RPMI7951 (cell line): ENCODE measurements around the gene SLC46A2. TPM values are rescaled to one million over a fixed set of nuclear protein-coding genes. Genes with fewer than 3 reads are reported as not detected.

Source experiments
- DNase-seq: peaks from one replicate; pipeline ENCODE4 v3.0.0-alpha.2; 2012; ENCODE audit warnings: low read depth
- total RNA-seq: library from RNA; depleted of rRNA; stranded (reverse); fragments of >200 nt; shearing (Covaris generic); gene quantifications from 2 replicates; pipeline ENCODE4 v1.2.3, GENCODE V29; 2014; rRNA removed

Gene SLC46A2, protein sequence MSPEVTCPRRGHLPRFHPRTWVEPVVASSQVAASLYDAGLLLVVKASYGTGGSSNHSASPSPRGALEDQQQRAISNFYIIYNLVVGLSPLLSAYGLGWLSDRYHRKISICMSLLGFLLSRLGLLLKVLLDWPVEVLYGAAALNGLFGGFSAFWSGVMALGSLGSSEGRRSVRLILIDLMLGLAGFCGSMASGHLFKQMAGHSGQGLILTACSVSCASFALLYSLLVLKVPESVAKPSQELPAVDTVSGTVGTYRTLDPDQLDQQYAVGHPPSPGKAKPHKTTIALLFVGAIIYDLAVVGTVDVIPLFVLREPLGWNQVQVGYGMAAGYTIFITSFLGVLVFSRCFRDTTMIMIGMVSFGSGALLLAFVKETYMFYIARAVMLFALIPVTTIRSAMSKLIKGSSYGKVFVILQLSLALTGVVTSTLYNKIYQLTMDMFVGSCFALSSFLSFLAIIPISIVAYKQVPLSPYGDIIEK
- not detected in 2 replicates for total RNA-seq

DNA sequence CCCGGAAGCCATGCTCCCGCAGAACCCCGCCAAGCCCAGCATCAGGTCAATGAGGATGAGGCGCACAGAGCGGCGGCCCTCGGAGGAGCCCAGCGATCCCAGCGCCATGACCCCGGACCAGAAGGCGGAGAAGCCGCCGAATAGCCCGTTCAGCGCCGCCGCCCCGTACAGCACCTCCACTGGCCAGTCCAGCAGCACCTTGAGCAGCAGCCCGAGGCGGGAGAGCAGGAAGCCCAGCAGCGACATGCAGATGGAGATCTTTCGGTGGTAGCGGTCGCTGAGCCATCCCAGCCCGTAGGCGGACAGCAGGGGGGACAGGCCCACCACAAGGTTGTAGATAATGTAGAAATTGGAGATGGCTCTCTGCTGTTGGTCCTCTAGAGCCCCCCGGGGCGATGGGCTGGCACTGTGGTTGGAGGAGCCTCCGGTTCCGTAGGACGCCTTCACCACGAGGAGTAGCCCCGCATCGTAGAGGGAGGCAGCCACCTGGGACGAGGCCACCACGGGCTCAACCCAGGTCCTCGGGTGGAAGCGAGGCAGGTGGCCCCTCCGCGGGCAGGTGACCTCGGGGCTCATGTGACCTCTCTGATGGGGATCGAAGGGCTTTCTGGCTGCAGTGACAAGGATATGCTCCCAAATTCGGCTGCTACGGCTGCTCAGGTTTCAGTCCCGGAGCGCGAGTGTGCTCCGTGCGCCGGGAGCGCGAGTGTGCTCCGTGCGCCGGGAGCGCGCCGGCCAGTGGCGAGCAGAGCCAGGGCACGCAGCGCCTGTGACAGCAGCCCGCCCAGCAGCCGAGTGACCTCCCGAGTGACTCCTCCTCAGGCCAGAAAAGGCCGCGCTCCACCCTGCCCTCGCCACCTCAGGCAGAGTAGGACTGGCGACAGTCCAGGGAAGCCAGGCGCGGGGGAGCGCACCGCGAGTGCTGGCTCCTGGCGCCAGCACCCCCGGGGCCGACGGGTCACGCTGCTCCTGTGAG lies at the start of gene SLC46A2:
TSS of gene SLC46A2 (minus strand) at position 771 of the 976 bp plus-strand sequence. CDS start at position 576, 195 bp downstream.
- DNase-seq, result peak; percentile 9

DNA sequence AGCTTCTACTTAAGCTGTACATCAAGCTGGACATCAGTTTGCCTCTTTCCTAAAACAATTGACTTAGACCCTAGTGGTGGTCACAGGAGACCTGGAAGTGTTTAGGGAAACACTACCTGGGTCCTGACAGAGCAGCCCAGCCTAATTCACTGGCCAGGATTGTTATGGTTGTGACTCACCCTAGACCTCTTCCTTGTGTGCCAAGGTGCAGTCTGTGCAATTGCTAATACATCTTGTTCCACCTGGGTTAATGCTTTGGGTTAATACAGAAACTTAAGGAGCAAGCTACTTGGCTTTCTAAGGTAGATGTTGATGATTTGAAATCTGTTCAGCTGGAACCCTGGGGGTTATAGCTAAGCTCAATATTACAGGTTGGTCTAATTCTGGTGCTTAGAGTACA lies 48.7 kb upstream of the SLC46A2 start:
- DNase-seq, result no peak

DNA sequence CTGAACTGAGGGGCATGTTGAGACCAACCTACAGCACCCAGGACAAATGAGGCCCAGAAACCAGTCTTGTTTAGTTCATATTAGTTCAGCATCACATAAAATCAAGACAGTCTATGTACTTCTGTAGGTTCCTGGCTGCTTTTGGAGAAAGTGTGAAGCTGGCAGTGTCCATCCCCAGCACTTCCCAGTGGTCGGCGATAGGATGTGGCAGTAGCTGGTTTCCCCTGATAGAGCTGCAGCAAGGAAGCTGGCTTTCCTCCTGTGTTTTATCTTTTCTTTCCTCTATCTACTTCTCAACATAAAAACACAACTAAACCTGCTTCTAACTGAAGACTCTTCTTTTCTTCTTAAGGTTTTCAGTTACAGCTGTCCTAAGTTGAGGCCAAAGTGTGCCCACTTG lies 43.0 kb upstream of the SLC46A2 start:
- DNase-seq, result no peak

DNA sequence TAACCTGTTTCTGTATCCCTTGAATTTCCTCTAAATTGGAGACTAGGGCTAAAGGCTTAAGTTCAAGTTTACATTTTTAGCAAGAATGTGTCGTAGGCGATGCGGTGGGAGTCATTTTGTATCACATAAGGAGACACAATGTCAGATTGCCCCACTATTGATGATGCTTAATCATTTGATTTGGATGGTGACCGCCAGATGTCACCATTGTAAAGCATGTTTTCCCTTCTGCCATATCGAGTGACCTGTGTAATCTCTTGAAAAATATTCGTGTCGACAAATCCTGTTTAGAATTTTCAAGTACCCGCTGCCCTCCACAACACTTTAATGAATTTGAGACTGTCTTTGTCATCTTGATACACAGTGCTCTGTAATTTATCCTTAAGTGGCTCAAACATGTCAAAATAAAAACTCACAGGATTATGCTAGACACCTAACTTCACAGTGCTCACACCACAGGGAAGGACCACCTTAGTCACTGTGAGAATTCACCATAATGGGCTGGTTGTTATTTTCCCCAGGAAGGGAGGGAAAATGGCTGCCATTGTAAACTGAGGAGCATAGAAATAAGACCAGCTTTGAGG lies 34.5 kb upstream of the SLC46A2 start:
- DNase-seq, result peak; percentile 58

DNA sequence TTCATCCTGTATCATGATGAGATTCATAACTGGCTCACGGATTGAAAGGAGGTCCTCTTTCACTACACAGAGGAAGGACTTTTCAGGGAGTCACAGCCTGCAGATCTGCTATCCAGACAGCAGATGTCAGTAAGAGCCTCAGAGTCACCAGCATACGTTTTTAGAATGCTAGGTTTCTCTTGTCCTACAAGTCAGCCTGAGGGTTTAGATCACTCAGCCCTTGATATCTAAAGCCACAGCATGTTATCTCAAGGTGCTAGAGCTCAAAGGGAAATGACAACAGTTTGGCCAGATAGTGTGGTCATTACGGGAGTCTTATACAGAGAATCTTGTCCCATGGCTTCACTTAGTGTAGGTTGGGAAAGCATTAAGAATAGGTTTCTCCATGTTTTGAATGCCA lies 30.9 kb upstream of the SLC46A2 start:
- peak; percentile 56 for DNase-seq

DNA sequence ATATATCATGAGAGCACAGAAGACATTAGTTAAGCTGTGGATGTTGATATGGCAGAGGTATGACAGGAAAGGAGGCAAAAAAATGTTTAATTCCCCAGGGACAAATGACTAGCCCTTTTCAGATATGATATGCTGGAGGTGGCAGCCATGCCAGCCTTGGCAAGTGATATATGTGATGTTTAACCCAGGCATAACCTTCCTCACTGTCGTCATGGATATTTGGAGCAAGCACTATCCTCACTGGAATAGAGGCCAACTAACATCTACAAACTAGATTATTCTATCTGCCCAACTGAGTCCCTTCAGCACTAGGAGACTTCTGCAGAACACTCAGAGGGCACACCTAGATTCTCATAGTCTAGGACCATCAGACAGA lies 27.3 kb upstream of the SLC46A2 start:
- no peak for DNase-seq

DNA sequence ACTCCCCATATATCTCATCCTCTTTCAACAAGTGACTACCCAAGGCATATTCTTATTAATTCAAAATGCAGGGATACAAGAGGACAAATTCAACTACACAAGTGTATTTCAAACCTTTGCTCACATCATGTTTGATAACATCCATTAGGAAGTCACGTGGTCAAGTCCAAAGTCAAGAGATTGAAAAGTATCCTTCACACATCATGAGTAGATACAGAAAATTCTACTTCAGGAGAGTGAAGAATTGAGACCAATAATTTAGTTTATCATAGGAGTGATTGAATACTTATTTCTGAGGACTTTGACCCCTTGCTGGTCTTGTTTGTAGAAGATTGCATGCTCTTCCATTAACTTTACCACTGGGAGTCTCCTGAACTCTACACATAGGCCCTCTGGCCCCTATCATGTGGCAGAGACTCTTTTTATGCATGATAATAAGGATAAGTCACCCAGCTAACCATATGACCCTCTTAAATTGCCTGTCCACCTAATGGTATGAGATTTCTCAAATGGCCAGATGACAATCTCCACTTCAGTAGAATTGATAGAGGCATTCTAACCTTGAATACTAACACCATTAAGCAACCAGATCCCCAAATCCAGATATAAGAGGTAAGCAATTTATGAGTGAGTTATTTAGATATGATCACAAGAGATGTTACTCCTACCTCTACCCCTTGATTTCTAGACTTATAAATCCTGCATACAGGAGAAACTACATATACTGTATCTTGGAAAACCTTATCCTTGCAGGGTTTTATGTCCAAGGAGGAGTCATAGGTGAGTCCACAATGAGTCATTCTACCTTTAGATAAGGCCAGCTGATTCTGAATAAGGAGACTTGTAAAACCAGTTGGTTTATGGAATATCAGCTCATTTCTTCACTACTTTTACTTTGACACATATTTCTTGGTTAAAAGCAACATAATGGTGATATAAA lies 26.6 kb upstream of the SLC46A2 start:
- DNase-seq, result no peak

DNA sequence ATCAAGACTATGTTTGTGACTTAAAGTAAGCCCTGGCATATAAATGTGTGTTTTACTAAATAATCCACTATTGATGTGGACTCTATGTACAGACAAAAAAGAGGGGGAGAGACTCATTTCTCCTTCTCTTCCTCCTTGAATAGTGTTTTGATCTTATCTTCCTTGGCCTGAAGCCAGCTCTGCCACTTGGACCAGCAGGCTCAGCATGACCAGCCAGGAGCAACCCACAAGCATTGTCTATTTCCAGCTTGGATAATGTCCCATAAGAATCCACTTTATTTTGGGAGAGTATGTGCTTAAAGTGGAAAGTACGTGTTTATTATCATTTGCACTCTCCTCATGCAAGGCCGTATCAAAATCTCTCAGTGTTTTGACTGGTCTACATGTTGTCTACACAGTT lies 23.8 kb upstream of the SLC46A2 start:
- peak; percentile 42 for DNase-seq

DNA sequence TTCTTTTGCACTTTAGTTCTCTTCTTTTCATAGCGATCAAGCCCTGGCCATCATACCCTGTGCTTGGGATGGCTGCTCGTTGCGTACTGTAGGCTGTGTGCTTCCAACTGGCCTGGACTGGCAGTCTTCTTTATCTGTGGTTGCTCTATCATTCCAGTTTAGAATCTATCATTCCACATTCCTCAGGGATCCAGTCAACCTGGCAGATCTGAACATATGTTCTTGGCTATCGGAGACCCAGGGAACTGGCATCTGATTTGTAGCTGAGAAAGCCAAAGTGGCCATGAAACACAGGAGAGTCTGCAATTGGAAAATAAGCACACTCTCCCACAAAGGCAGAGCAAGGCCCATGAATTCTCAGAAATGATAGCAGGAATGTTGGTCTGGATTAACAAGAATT lies 22.6 kb upstream of the SLC46A2 start:
- no peak for DNase-seq

DNA sequence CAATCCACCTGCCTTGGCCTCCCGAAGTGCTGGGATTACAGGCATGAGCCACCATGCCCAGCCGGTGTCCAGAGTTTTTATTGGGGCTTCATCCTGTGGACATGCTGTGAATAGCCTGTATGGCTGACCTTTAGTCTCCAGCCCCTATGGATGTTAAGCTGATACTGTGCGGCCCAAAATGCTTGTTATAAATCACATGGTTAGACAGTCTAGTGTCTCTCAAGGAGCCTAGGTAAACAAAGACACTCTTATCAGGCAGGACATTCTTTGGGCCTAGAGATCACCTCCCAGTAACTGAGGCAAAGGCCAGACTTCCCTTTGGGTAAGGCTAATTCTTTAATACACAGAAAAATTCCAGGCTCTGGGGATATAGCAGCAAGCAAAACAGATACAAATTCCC lies 22.0 kb upstream of the SLC46A2 start:
- DNase-seq, result no peak

DNA sequence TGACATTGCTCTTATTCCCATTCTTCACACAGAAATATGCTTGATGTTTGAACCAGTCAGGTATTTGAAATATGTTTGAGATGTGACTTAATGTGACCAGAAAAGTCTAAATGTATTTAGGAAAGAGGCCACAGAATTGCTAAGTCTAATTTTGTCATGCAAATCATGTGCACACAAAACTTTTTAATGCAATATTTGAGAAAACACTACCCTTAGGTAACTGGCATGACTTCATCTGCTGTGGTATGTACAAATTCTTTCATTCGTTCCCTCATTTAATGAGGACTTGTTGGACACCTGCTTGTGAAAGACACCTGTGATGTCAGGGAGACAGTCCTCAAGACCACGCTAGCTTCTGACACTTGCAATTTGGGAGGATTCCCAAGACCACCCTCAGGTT lies 21.1 kb upstream of the SLC46A2 start:
- DNase-seq, result no peak

DNA sequence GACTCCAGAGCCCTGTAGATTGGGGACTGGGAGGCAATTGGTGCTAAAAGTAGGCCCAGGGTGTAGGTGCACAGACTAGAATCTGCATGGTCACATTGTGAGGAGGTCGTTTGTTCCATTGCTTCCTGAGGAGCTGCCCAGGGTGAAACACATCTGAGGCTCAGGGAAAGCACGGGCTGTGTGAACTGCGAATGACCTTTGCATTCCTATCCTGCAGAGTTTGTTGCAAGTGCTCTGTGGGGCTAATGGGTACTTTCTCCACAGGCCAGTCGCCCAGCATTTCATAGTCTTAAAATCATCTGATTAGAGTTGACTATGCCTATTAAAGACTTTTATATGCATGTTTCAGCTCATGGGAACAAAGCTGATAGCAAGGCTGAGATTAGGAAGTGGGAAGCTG lies 14.4 kb upstream of the SLC46A2 start:
- DNase-seq, result no peak

DNA sequence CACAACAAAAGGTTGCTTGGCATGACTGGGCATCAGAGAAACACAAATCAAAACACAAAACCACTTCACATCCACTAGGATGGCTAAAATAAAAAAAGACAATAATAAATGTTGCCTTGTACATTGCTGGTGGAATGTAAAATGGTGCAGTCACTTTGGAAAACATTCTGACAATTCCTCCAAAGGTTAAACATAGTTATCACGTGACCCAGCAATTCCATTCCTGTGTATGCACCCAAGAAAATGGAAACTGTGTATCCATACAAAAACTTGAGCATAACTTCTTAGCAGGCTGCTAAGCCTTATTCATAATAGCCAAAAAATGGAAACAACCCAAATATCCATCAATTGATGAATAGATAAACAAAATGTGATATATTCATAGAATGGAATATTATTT lies 10.2 kb upstream of the SLC46A2 start:
- DNase-seq, result no peak

DNA sequence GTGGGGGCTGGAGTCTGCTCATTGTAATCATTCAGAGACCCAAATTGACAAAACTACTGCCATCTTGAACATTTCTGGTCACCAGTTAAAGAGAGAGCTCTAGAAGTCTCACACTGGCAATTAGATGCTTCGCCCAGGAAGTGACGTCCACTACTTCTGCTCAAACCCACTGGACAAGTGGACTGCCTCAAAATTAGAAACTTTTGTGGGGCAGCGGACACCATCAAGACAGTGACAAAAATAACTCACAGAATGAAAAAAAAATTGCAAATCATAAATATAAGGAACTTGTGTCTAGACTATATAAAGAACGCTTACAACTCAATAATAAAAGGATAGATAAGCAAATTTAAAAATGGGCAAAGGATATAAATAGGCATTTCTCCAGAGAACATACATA lies 9.8 kb upstream of the SLC46A2 start:
- no peak for DNase-seq

DNA sequence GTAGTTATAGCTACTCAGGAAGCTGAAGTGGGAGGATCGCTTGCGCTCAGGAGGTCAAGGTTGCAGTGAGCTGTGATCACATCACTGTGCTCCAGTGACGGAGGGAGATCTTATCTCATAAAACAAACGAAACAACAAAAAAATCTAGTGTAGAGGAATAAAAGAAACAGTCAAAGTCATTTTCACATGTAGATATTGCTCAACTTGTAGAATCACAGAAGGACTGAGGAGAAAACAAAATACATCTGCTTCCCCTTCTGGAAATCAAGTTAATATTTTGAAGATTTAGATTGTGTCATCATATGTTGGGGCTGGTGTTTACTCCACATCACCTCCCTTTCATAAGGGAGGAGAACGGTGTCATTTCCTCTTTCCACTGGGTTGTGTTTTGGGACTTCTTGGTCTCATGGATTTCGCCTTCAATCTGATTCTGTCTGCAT lies 8.2 kb upstream of the SLC46A2 start:
- DNase-seq, result no peak

DNA sequence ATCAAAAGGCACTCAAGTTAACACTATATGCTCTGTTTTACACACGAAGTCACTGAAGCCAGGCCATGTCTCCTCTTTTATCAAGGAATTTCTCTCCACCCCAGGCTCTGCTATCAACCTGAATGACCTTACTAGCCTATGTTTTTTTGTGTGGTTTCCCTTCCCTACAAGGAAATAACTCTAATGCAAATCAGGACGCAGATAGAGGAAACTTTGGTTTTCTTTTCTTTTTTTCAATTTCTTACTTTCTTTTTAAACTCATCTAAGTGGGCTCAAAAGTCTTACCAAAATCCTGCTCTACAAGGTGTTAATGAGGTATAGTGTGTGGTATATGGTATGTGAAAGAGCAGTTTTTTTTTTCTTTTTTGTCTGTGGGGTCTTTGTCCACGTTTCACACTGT lies 5.5 kb upstream of the SLC46A2 start:
- no peak for DNase-seq

DNA sequence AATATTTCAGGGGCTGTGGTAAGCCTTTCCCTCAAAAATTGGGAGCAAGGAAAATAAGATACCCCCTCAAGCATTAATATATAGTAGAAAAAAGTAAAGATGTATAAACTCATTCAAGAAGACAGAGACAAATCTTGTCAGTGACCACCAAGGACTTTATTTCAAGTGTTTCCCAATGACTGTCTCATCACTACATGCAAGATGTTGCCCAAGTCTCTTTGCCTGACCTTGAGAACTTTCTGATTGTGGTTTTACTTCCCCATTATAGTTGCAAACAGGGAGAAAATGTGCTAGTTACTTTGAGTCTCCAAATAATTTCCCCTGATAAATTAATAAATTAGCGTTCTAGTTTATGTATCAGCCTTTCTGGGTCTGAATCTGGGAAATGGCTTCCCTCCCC lies 4.0 kb upstream of the SLC46A2 start:
- DNase-seq, result no peak

DNA sequence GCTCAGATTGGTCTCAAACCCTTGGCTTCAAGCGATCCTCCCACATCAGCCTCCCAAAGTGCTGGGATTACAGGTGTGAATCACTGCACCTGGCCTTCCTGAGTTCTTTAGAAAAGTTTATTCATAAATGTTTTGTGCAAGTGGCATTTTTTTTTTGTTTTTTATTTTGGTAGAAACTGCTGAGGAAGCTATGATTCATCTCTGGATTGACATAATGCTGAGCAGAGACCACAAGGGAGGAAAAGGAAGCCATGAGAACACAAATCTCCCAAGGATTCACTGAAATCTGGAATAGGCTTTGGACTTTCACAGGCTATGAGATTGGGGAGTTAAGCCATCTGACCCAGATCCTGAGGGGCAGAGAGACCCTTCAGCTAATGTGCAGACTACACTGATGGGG lies 3.4 kb upstream of the SLC46A2 start:
- DNase-seq, result no peak

DNA sequence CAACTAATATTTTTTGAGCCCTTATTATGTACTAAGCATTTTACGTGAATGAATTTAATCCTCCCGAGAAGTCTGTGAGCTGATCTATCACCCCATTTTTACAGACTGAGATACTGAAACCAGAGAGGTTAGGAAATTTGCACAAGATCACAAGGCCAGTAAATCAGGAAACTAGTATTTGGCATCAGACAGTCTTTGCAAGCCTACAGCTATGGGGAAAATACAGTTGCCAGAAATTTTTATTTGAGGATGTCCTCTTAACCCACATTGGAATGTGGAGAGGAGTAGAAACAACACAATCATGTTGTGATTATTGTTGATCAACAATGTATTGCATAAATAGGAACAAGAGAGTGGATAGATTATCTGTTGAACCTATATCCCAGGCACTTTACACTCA lies 2.3 kb upstream of the SLC46A2 start:
- no peak for DNase-seq

DNA sequence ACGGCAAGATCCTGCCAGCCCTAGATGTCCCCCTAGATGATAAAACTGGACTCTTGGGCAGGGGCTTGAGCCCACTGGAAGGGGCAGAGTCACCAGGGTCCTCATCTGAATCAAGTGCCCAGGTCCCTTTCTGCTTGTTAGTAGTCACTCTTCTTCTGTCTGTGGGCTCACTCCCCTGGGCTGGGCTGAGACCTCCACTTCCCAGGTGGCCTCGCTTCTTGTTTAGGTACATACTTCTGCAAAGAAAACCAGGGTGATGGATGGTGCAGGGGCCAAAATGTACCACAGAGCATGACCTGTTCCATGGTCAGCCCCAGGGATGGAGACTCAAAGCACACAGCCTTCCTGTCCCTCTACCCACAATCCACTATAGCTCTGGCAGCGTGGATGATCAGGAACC lies 845 bp upstream of the SLC46A2 start:
- no peak for DNase-seq

DNA sequence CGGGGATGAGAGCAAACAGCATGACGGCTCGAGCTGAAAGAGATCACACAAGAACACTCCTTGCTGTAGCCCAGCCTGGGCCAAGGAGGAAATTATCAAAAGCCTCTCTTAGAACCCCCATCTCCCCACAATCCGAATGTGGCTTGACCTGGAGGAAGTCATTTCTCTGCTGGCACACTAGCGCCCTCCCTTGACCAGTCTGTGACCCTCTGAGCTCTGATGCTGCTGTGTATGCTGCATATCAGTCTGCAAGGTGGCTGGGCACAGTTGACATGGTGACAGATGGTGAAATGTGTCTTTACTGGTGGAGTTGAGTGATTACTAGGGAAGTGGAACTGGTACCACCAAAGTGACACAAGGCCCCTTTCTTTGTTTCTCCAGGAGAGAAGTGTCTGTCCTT lies 3.3 kb downstream of the SLC46A2 start:
- no peak for DNase-seq
